GM18499 (cell line): ENCODE results near the gene GATM.
"Not testable (repeated sequence)": the region's sequence is repeated elsewhere in the genome, so short reads cannot be mapped to it uniquely, and the experiment has no call there.

Experiments used
- ATAC-seq: cut with Tn5 transposase; IDR thresholded peaks from one replicate; pipeline ENCODE4 v1.9.1; 2021; ENCODE audit warnings: moderate number of reproducible peaks; ENCODE audit not compliant: insufficient read depth, unreplicated experiment

GATM gene

GRCh38 chr15:45314960-45315359, 63.4 kb downstream of the GATM start:
- no peak for ATAC-seq

GRCh38 chr15:45314117-45314516, 64.2 kb downstream of the GATM start:
- ATAC-seq = not testable (repeated sequence)
